Gastrocnemius medialis (tissue), 4 donors: Measurements from ENCODE around the gene TRIM28. TPM values are rescaled to one million over a fixed set of nuclear protein-coding genes. Genes with fewer than 3 reads are reported as not detected.

ENCODE experiments used
- ATAC-seq, 2 donors: fragments of 150-250 bp; one replicate each; pipeline ENCODE4 v1.9.1; 2016
- DNase-seq, 2 donors: peaks; one replicate each; pipeline ENCODE4 v3.0.0-alpha.2; 2019
- H3K27ac ChIP-seq, 4 donors: fragments of 200-600 bp; sonication (generic); 1 replicate in 1 of 4; 2 replicates in 3 of 4; pipeline ENCODE4 v1.5.1; 2016 to 2018; ENCODE audit warnings: mild to moderate bottlenecking in 2 of 4, moderate library complexity in 1 of 4
- H3K27me3 ChIP-seq, 3 donors: fragments of 200-600 bp; sonication (generic) in 2 of 3; 1 replicate in 1 of 3; 2 replicates in 2 of 3; pipeline versions ENCODE4 v1.5.1 to v1.6.0; 2016 to 2019; ENCODE audit warnings: mild to moderate bottlenecking in 1 of 3, moderate library complexity in 1 of 3
- H3K36me3 ChIP-seq, 2 donors: fragments of 200-600 bp; sonication (generic) in 1 of 2; one replicate each; pipeline ENCODE4 v1.5.1; 2017 to 2018
- H3K4me1 ChIP-seq, 2 donors: fragments of 200-600 bp; sonication (generic) in 1 of 2; one replicate each; pipeline ENCODE4 v1.5.1; 2016 to 2017; ENCODE audit warnings: mild to moderate bottlenecking in 2 of 2
- H3K4me3 ChIP-seq, 4 donors: fragments of 200-600 bp; sonication (generic) in 3 of 4; 1 replicate in 1 of 4; 2 replicates in 3 of 4; pipeline ENCODE4 v1.5.1; 2016 to 2019; ENCODE audit warnings: mild to moderate bottlenecking in 2 of 4
- H3K9me3 ChIP-seq, 3 donors: fragments of 200-600 bp; sonication (generic) in 2 of 3; 1 replicate in 1 of 3; 2 replicates in 2 of 3; pipeline ENCODE4 v1.5.1; 2016 to 2019
- CTCF ChIP-seq, 5 experiments: fragments of 450-650 bp in 3 of 5; fragments of 200-600 bp in 2 of 5; sonication (generic) in 2 of 5; IDR thresholded peaks in 4 of 5; conservative IDR thresholded peaks in 1 of 5; 1 replicate in 4 of 5; 2 replicates in 1 of 5; pipeline ENCODE4 v1.5.1; 2016 to 2019; ENCODE audit warnings: antibody characterized with exemption in 5 of 5, mild to moderate bottlenecking in 3 of 5, moderate library complexity in 3 of 5
- POLR2A ChIP-seq, 2 donors: fragments of 450-650 bp; IDR thresholded peaks; one replicate each; pipeline ENCODE4 v1.6.1; 2017; ENCODE audit warnings: antibody characterized with exemption in 2 of 2, mild to moderate bottlenecking in 2 of 2, moderate library complexity in 2 of 2
- in situ Hi-C, 4 donors: fragments of 200-750 bp; cut with MboI; loops; one replicate each; pipeline versions ENCODE4 v1.15.0 to v1.8.0; 2017; ENCODE audit warnings: low sequenced_read_pairs in 4 of 4
- intact Hi-C: fragments of 100-400 bp; cut with DNase I; formaldehyde crosslinking; loops from one replicate; pipeline ENCODE4 v1.15.1; 2023; ENCODE audit warnings: low total_unique reads
- total RNA-seq, 4 donors: library from RNA; depleted of rRNA; stranded (reverse); fragments of >200 nt; gene quantifications; one replicate each; pipeline versions ENCODE4 v1.1.0 to v1.2.3, GENCODE V29; 2016

TRIM28 gene
- total RNA-seq, 4 donors from 2014 or later: 145 to 239 (median 191) TPM

- H3K4me1 ChIP-seq: peaks cover under 1 to 13% of the 10 kb centered on the region in 2 donors
- H3K27me3 ChIP-seq: no peaks in the 10 kb centered on the region
- intact Hi-C loops (no loop called here), in situ Hi-C loops (no loop called here)
- TF ChIP-seq POLR2A (IDR thresholded peaks at IDR 0.05) (no peak), CTCF (IDR thresholded peaks at IDR 0.05 in 4 of 5, conservative IDR thresholded peaks at IDR 0.05 in 1 of 5) (no peak)
- H3K27ac ChIP-seq: no peak overlapping the region
- ATAC-seq (no peak), DNase-seq (no peak)
- H3K4me3 ChIP-seq: no peak overlapping the region
- no peaks in the 10 kb centered on the region for H3K9me3 ChIP-seq
- H3K36me3 ChIP-seq: peaks cover 0 to 19% of the 10 kb centered on the region in 2 donors
Observed at GRCh38 chr19:58579473-58580142, 35.7 kb downstream of the TRIM28 start.

- H3K36me3 ChIP-seq: peaks cover 0 to 19% of the 10 kb centered on the region in 2 donors
- ATAC-seq (peak; percentile 89 to 91), DNase-seq (peak; percentile 68 to 76)
- H3K27ac ChIP-seq: peak overlapping the region; percentile 47 to 70 (median 60)
- no peaks in the 10 kb centered on the region for H3K9me3 ChIP-seq
- H3K4me3 ChIP-seq: no peak overlapping the region
- intact Hi-C loops: no loop called here
- in situ Hi-C loops: no loop called here
- TF ChIP-seq POLR2A (IDR thresholded peaks at IDR 0.05) (no peak), CTCF (IDR thresholded peaks at IDR 0.05 in 4 of 5, conservative IDR thresholded peaks at IDR 0.05 in 1 of 5) (peak; percentile 64 to 90 (median 82))
- peaks cover 0 to 5% of the 10 kb centered on the region in 2 donors for H3K4me1 ChIP-seq
- no peaks in the 10 kb centered on the region for H3K27me3 ChIP-seq
Observed at GRCh38 chr19:58581227-58582141, 37.6 kb downstream of the TRIM28 start.

GRCh38 chr19:58582985-58583384 is 39.1 kb downstream of the TRIM28 start:
- no peaks in the 10 kb centered on the region for H3K27me3 ChIP-seq
- no peak overlapping the region for H3K27ac ChIP-seq
- DNase-seq (no peak), ATAC-seq (no peak)
- intact Hi-C loops (no loop called here), in situ Hi-C loops (no loop called here)
- H3K4me1 ChIP-seq: no peaks in the 10 kb centered on the region
- TF ChIP-seq CTCF (IDR thresholded peaks at IDR 0.05 in 4 of 5, conservative IDR thresholded peaks at IDR 0.05 in 1 of 5) (no peak), POLR2A (IDR thresholded peaks at IDR 0.05) (no peak)
- H3K36me3 ChIP-seq: peaks cover 0 to 19% of the 10 kb centered on the region in 2 donors
- H3K9me3 ChIP-seq: no peaks in the 10 kb centered on the region
- no peak overlapping the region for H3K4me3 ChIP-seq

GRCh38 chr19:58584498-58585441 is 40.9 kb downstream of the TRIM28 start:
- H3K27ac ChIP-seq: no peak overlapping the region
- DNase-seq (no peak), ATAC-seq (no peak)
- H3K4me3 ChIP-seq: no peak overlapping the region
- H3K36me3 ChIP-seq: peaks cover 0 to 19% of the 10 kb centered on the region in 2 donors
- in situ Hi-C loops: no loop called here
- intact Hi-C loops: no loop called here
- H3K9me3 ChIP-seq: no peaks in the 10 kb centered on the region
- no peaks in the 10 kb centered on the region for H3K4me1 ChIP-seq
- TF ChIP-seq POLR2A (IDR thresholded peaks at IDR 0.05): no peak
- no peak for TF ChIP-seq CTCF (IDR thresholded peaks at IDR 0.05 in 4 of 5, conservative IDR thresholded peaks at IDR 0.05 in 1 of 5)
- H3K27me3 ChIP-seq: no peaks in the 10 kb centered on the region
